Suprapubic skin (tissue), 4 donors: ENCODE measurements around the gene HSPG2.

Experiments used
- EP300 ChIP-seq: sonication (generic); formaldehyde crosslinking; IDR thresholded peaks from one replicate; pipeline ENCODE4 v1.6.1; 2017; ENCODE audit warnings: antibody characterized with exemption
- POLR2A ChIP-seq, 2 donors: fragments of 450-650 bp; IDR thresholded peaks; one replicate each; pipeline ENCODE4 v1.6.1; 2017; ENCODE audit warnings: antibody characterized with exemption in 2 of 2, mild to moderate bottlenecking in 2 of 2, moderate library complexity in 2 of 2
- POLR2AphosphoS5 ChIP-seq, 3 donors: sonication (generic); formaldehyde crosslinking; IDR thresholded peaks; one replicate each; pipeline ENCODE4 v1.6.1; 2017; ENCODE audit warnings: antibody characterized with exemption in 3 of 3
- TF ChIP-seq, protein P1 (sequence below), 2 donors: fragments of 200-600 bp in 1 of 2; fragments of 450-650 bp in 1 of 2; sonication (generic) in 1 of 2; IDR thresholded peaks; one replicate each; pipeline ENCODE4 v1.5.1; 2016 to 2019; ENCODE audit warnings: antibody characterized with exemption in 2 of 2, mild to moderate bottlenecking in 1 of 2, moderate library complexity in 1 of 2

DNA sequence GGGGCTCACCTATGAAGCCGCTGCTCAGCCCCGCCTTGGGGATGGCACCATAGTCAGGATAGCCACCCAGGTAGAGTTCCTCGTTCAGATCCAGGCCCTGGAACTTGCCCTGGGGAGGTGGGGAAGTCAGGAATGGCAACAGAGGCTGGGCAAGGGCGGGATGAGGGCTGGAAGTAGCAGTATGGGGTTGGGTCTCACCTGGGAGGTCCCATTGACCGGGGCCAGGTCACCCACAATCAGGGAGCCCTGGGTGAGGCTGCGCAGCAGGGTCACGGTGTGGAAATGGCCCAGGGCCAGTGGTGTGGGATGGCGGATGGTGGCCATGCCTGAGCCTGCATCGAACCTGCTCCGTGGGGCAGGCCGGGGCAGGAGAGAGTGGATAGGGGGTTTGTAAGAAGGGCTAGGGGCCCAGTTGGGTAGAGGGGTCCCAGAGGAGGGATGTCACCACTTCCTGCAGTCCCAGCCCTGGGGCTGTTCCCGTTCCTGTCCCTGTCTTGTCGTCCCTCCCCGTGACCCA lies 105.6 kb downstream of the HSPG2 start:
- TF ChIP-seq POLR2A (IDR thresholded peaks at IDR 0.05) (no peak), POLR2AphosphoS5 (IDR thresholded peaks at IDR 0.05) (no peak), EP300 (no peak)
- TF ChIP-seq, protein P1, sequence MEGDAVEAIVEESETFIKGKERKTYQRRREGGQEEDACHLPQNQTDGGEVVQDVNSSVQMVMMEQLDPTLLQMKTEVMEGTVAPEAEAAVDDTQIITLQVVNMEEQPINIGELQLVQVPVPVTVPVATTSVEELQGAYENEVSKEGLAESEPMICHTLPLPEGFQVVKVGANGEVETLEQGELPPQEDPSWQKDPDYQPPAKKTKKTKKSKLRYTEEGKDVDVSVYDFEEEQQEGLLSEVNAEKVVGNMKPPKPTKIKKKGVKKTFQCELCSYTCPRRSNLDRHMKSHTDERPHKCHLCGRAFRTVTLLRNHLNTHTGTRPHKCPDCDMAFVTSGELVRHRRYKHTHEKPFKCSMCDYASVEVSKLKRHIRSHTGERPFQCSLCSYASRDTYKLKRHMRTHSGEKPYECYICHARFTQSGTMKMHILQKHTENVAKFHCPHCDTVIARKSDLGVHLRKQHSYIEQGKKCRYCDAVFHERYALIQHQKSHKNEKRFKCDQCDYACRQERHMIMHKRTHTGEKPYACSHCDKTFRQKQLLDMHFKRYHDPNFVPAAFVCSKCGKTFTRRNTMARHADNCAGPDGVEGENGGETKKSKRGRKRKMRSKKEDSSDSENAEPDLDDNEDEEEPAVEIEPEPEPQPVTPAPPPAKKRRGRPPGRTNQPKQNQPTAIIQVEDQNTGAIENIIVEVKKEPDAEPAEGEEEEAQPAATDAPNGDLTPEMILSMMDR (IDR thresholded peaks at IDR 0.05): no peak
